CD4-positive, alpha-beta T cell treated with Interleukin-15 for 1 hour (primary cell): ENCODE results near the gene TNRC6C.
A peak's percentile ranks its signal among the peaks of the same experiment; 100 is the strongest.

Experiments
- DNase-seq: peaks from one replicate; pipeline ENCODE4 v3.0.0-alpha.2; 2020

Gene TNRC6C

GRCh38 chr17:77957857-77958715 lies at the start of gene TNRC6C:
TSS of gene TNRC6C (plus strand) at chr17:77958703. CDS start at chr17:78004207, 45,504 bp downstream.
- peak; percentile 100 for DNase-seq

- no peak for DNase-seq
These were observed 49.3 kb upstream of the TNRC6C start for GRCh38 chr17:77909236-77909635.

- DNase-seq, result no peak
These were observed 48.7 kb upstream of the TNRC6C start for GRCh38 chr17:77909816-77910215.

- DNase-seq, result no peak
These were observed 43.9 kb upstream of the TNRC6C start for GRCh38 chr17:77914385-77915254.

- DNase-seq, result no peak
These were observed 42.9 kb upstream of the TNRC6C start for GRCh38 chr17:77915594-77916021.

- no peak for DNase-seq
These were observed 42.2 kb upstream of the TNRC6C start for GRCh38 chr17:77916264-77916663.

- DNase-seq, result peak; percentile 57
These were observed 41.6 kb upstream of the TNRC6C start for GRCh38 chr17:77916703-77917481.

- no peak for DNase-seq
These were observed 39.2 kb upstream of the TNRC6C start for GRCh38 chr17:77919276-77919675.

GRCh38 chr17:77923135-77923534 lies 35.4 kb upstream of the TNRC6C start:
- no peak for DNase-seq

- DNase-seq, result no peak
These were observed 34.6 kb upstream of the TNRC6C start for GRCh38 chr17:77923776-77924513.

- DNase-seq, result no peak
These were observed 33.7 kb upstream of the TNRC6C start for GRCh38 chr17:77924757-77925336.

- no peak for DNase-seq
These were observed 32.5 kb upstream of the TNRC6C start for GRCh38 chr17:77925831-77926543.

GRCh38 chr17:77926981-77927380 lies 31.5 kb upstream of the TNRC6C start:
- DNase-seq, result no peak

- no peak for DNase-seq
These were observed 30.6 kb upstream of the TNRC6C start for GRCh38 chr17:77927777-77928518.

- DNase-seq, result no peak
These were observed 29.9 kb upstream of the TNRC6C start for GRCh38 chr17:77928519-77929179.

GRCh38 chr17:77929180-77929564 lies 29.3 kb upstream of the TNRC6C start:
- DNase-seq, result no peak

- no peak for DNase-seq
These were observed 28.5 kb upstream of the TNRC6C start for GRCh38 chr17:77929871-77930436.

- DNase-seq, result no peak
These were observed 27.4 kb upstream of the TNRC6C start for GRCh38 chr17:77930780-77931768.
